IMR-90 (cell line): ENCODE results near the gene IGSF9B. TPM values are rescaled to one million over a fixed set of nuclear protein-coding genes. Genes with fewer than 3 reads are reported as not detected.

ENCODE experiments used
- ATAC-seq: fragments of 200-7000 bp; cut with Tn5 transposase; 2 replicates; pipeline ENCODE4 v1.9.1; 2020; ENCODE audit warnings: low read depth, mild to moderate bottlenecking, moderate library complexity
- BruUV-seq: library from RNA; stranded (reverse); fragments of 400-500 nt; replicated peaks from 2 replicates; lab custom pipeline; 2021; lab: Mats Ljungman, UMichigan
- CTCF ChIA-PET: fragments of 300-600 bp; formaldehyde crosslinking; extraction: SDS; loops from one replicate; lab custom pipeline; 2021; ENCODE audit warnings: antibody characterized with exemption; lab: Yijun Ruan, JAX
- POLR2A ChIA-PET: fragments of 300-600 bp; sonication (Branson Sonifier 250); formaldehyde crosslinking; loops from one replicate; lab custom pipeline; 2022; ENCODE audit warnings: antibody characterized with exemption; ENCODE audit not compliant: unreplicated experiment; lab: Charles Lee
- DNase-seq: peaks from one replicate; pipeline ENCODE4 v3.0.0; 2013
- H2AFZ ChIP-seq: replicated peaks from 2 replicates; pipeline ENCODE3; 2013; ENCODE audit warnings: low read length, mild to moderate bottlenecking; ENCODE audit not compliant: poor library complexity
- H2AK5ac ChIP-seq: 2 replicates; pipeline ENCODE4 v1.6.1; 2013; ENCODE audit warnings: low read depth, low read length, inconsistent platforms
- H2AK9ac ChIP-seq: replicated peaks from 2 replicates; pipeline ENCODE3; 2013; ENCODE audit warnings: mild to moderate bottlenecking, low read depth, low read length, moderate library complexity; ENCODE audit not compliant: poor library complexity
- H2BK120ac ChIP-seq: 2 replicates; pipeline ENCODE4 v1.6.1; 2013; ENCODE audit warnings: low read depth, low read length, inconsistent platforms
- H2BK15ac ChIP-seq: 3 replicates; pipeline ENCODE4 v1.6.1; 2013; ENCODE audit warnings: low read depth, low read length, inconsistent platforms
- H2BK20ac ChIP-seq: 2 replicates; pipeline ENCODE4 v1.6.1; 2013; ENCODE audit warnings: low read depth, mild to moderate bottlenecking, inconsistent platforms, low read length, moderate library complexity
- H2BK5ac ChIP-seq: 2 replicates; pipeline ENCODE4 v1.6.1; 2013; ENCODE audit warnings: mild to moderate bottlenecking, low read depth, low read length, inconsistent platforms; ENCODE audit not compliant: poor library complexity, severe bottlenecking
- H3K14ac ChIP-seq: replicated peaks from 2 replicates; pipeline ENCODE4 v1.6.1; 2013; ENCODE audit warnings: low read depth, low read length, inconsistent platforms
- H3K18ac ChIP-seq: 2 replicates; pipeline ENCODE4 v1.6.1; 2013; ENCODE audit warnings: low read depth, low read length, control low read depth
- H3K23ac ChIP-seq: 2 replicates; pipeline ENCODE4 v1.6.1; 2013; ENCODE audit warnings: low read depth, low read length, inconsistent platforms
- H3K27ac ChIP-seq: 2 replicates; pipeline ENCODE4 v1.5.1; 2013; ENCODE audit warnings: mild to moderate bottlenecking, control low read depth, low read length; ENCODE audit not compliant: insufficient read depth
- H3K27me3 ChIP-seq: 2 replicates; pipeline ENCODE4 v1.6.1; 2013; ENCODE audit warnings: low read length; ENCODE audit not compliant: control insufficient read depth, insufficient read depth
- H3K36me3 ChIP-seq: 2 replicates; pipeline ENCODE4 v1.6.1; 2013; ENCODE audit warnings: low read length, mixed read lengths; ENCODE audit not compliant: control insufficient read depth, insufficient read depth
- H3K4ac ChIP-seq: 2 replicates; pipeline ENCODE4 v1.6.1; 2013; ENCODE audit warnings: low read depth, low read length, inconsistent platforms
- H3K4me1 ChIP-seq: 2 replicates; pipeline ENCODE4 v1.6.1; 2013; ENCODE audit warnings: low read length, mixed read lengths; ENCODE audit not compliant: control insufficient read depth, insufficient read depth
- H3K4me2 ChIP-seq: 2 replicates; pipeline ENCODE4 v1.6.1; 2013; ENCODE audit warnings: low read depth, mild to moderate bottlenecking, control low read depth, low read length, moderate library complexity
- H3K4me3 ChIP-seq: 2 replicates; pipeline ENCODE4 v1.5.1; 2013; ENCODE audit warnings: low read depth, mild to moderate bottlenecking, control low read depth, low read length, moderate library complexity; ENCODE audit not compliant: insufficient read depth
- H3K56ac ChIP-seq: 2 replicates; pipeline ENCODE4 v1.6.1; 2013; ENCODE audit warnings: low read length, inconsistent platforms; ENCODE audit not compliant: insufficient read depth; ENCODE audit errors: extremely low read depth
- H3K79me1 ChIP-seq, 2 experiments: 2 replicates each; pipeline ENCODE4 v1.6.1; 2013; ENCODE audit warnings: low read length in 2 of 2, inconsistent platforms in 1 of 2, low read depth in 1 of 2
- H3K9ac ChIP-seq: 2 replicates; pipeline ENCODE4 v1.6.1; 2013; ENCODE audit warnings: low read depth, low read length, control low read depth
- H3K9me1 ChIP-seq: 2 replicates; pipeline ENCODE4 v1.6.1; 2013; ENCODE audit warnings: low read length, inconsistent platforms; ENCODE audit not compliant: insufficient read depth
- H3K9me3 ChIP-seq: 2 replicates; pipeline ENCODE4 v1.6.1; 2013; ENCODE audit warnings: low read length; ENCODE audit not compliant: control insufficient read depth, insufficient read depth
- H4K20me1 ChIP-seq: 2 replicates; pipeline ENCODE4 v1.6.1; 2013; ENCODE audit warnings: low read length, inconsistent platforms; ENCODE audit not compliant: insufficient read depth
- H4K5ac ChIP-seq: 2 replicates; pipeline ENCODE4 v1.6.1; 2013; ENCODE audit warnings: mild to moderate bottlenecking, low read depth, low read length, control low read depth
- H4K8ac ChIP-seq, 2 experiments: 2 replicates each; pipeline ENCODE4 v1.6.1; 2013; ENCODE audit warnings: low read depth in 2 of 2, low read length in 2 of 2, control low read depth in 1 of 2, inconsistent platforms in 1 of 2
- H4K91ac ChIP-seq: 2 replicates; pipeline ENCODE4 v1.6.1; 2013; ENCODE audit warnings: low read depth, low read length, inconsistent platforms; ENCODE audit not compliant: insufficient read depth
- BHLHE40 ChIP-seq: fragments of 150-350 bp; IDR thresholded peaks from 2 replicates; pipeline ENCODE4 v1.6.1; 2016; ENCODE audit warnings: mild to moderate bottlenecking, low read depth, low read length
- CEBPB ChIP-seq: IDR thresholded peaks from 2 replicates; pipeline ENCODE4 v1.6.1; 2012; ENCODE audit warnings: low read depth, low read length, improper control_type of control experiment
- CHD1 ChIP-seq: IDR thresholded peaks from 2 replicates; pipeline ENCODE4 v1.6.1; 2012; ENCODE audit warnings: low read depth, low read length, improper control_type of control experiment
- FOS ChIP-seq: fragments of 150-350 bp; IDR thresholded peaks from 2 replicates; pipeline ENCODE4 v1.6.1; 2016; ENCODE audit warnings: low read depth, low read length
- MAFK ChIP-seq: IDR thresholded peaks from 2 replicates; pipeline ENCODE4 v1.6.1; 2012; ENCODE audit warnings: low read depth, low read length, improper control_type of control experiment
- MAZ ChIP-seq: IDR thresholded peaks from 2 replicates; pipeline ENCODE4 v1.6.1; 2012; ENCODE audit warnings: low read depth, mild to moderate bottlenecking, low read length, improper control_type of control experiment, moderate library complexity, borderline replicate concordance
- MXI1 ChIP-seq: IDR thresholded peaks from 2 replicates; pipeline ENCODE4 v1.6.1; 2012; ENCODE audit warnings: low read depth, mild to moderate bottlenecking, low read length, moderate library complexity, borderline replicate concordance
- NFE2L2 ChIP-seq: fragments of 150-350 bp; IDR thresholded peaks from 2 replicates; pipeline ENCODE4 v1.6.1; 2016; ENCODE audit warnings: low read depth, mild to moderate bottlenecking, low read length
- POLR2A ChIP-seq: IDR thresholded peaks from 2 replicates; pipeline ENCODE4 v1.6.1; 2012; ENCODE audit warnings: mild to moderate bottlenecking, low read depth, low read length
- RAD21 ChIP-seq: IDR thresholded peaks from 2 replicates; pipeline ENCODE4 v1.6.1; 2012; ENCODE audit warnings: low read length, improper control_type of control experiment
- RCOR1 ChIP-seq: IDR thresholded peaks from 2 replicates; pipeline ENCODE4 v1.6.1; 2012; ENCODE audit warnings: mild to moderate bottlenecking, low read length, improper control_type of control experiment; ENCODE audit not compliant: insufficient replicate concordance
- RFX5 ChIP-seq: IDR thresholded peaks from 2 replicates; pipeline ENCODE4 v1.8.0; 2012; ENCODE audit warnings: low read depth, mild to moderate bottlenecking, low read length, moderate library complexity
- SMC3 ChIP-seq: fragments of 150-350 bp; IDR thresholded peaks from 2 replicates; pipeline ENCODE4 v1.6.1; 2016; ENCODE audit warnings: low read depth, mild to moderate bottlenecking, antibody characterized with exemption, low read length, moderate library complexity
- USF2 ChIP-seq: fragments of 150-350 bp; IDR thresholded peaks from 2 replicates; pipeline ENCODE4 v1.6.1; 2017; ENCODE audit warnings: mild to moderate bottlenecking, antibody characterized with exemption, low read length, low read depth
- WGBS, 2 experiments: methylation state at CpG; one replicate each; pipeline versions ENCODE4 v1.1.5 to v1.1.7; 2013; ENCODE audit warnings: missing lambda C conversion rate in 2 of 2; ENCODE audit not compliant: insufficient read length in 1 of 2; ENCODE audit errors: extremely low coverage in 2 of 2; 5-methylcytosine and 5-hydroxymethylcytosine counted together
- dilution Hi-C: fragments of 300-500 bp; cut with HindIII; formaldehyde crosslinking; loops from one replicate; pipeline ENCODE4 v1.14.3; 2018; ENCODE audit warnings: low sequenced_read_pairs; ENCODE audit not compliant: unreplicated experiment
- in situ Hi-C: fragments of 300-500 bp; cut with MboI; formaldehyde crosslinking; loops from 3 replicates; pipeline ENCODE4 v1.14.3; 2019; ENCODE audit warnings: low sequenced_read_pairs, inconsistent platforms, mixed read lengths
- intact Hi-C: fragments of 100-400 bp; cut with micrococcal nuclease; formaldehyde crosslinking; loops from 2 replicates; pipeline ENCODE4 v1.10.0; 2022
- polyA plus RNA-seq, 3 experiments: library from polyadenylated mRNA; depleted of rRNA; stranded (reverse); fragments of >200 nt; gene quantifications; 2 replicates each; pipeline ENCODE4 v1.2.3, GENCODE V29; 2012; ENCODE audit warnings: low replicate concordance in 1 of 3
- total RNA-seq: library from RNA; depleted of rRNA; stranded (reverse); fragments of >200 nt; gene quantifications from 2 replicates; pipeline ENCODE4 v1.2.3, GENCODE V29; 2012
- TF ChIP-seq, protein P1 (sequence below): conservative IDR thresholded peaks from 2 replicates; pipeline ENCODE4 v1.5.1; 2012; ENCODE audit warnings: mild to moderate bottlenecking, low read depth, low read length, improper control_type of control experiment
- TF ChIP-seq, protein P2 (sequence below): fragments of 150-350 bp; IDR thresholded peaks from 2 replicates; pipeline ENCODE4 v1.6.1; 2016; ENCODE audit warnings: low read depth, mild to moderate bottlenecking, low read length, moderate library complexity, borderline replicate concordance

The IGSF9B gene
- total and polyA plus RNA-seq, 2 of the 4 experiments (the other 2 are of a cell fraction): under 0.01 to 0.10 TPM

DNA sequence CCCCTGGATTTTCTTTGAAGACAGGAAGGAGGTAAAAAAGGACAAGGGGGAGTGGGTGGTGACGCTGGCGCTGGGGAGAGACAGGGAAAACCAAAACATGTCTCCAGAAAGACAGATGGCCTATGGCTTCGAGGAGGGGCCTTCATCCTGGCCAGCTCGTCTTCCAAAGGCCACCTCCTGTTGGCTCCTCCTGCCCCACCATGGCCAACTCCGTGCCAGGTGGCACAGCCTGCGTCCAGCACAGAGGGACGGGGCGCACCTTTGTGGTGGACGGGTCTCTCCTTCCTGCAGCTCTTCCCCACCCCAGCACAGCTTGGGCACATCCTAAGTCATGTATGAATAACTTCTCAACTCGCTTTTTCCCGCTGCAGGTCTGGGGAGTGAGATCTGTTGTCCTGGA lies 22.7 kb downstream of the IGSF9B start:
- H3K9me3 ChIP-seq: no peaks in the 10 kb centered on the region
- TF ChIP-seq MXI1: no peak
- no peak for TF ChIP-seq MAFK
- TF ChIP-seq, protein P1, sequence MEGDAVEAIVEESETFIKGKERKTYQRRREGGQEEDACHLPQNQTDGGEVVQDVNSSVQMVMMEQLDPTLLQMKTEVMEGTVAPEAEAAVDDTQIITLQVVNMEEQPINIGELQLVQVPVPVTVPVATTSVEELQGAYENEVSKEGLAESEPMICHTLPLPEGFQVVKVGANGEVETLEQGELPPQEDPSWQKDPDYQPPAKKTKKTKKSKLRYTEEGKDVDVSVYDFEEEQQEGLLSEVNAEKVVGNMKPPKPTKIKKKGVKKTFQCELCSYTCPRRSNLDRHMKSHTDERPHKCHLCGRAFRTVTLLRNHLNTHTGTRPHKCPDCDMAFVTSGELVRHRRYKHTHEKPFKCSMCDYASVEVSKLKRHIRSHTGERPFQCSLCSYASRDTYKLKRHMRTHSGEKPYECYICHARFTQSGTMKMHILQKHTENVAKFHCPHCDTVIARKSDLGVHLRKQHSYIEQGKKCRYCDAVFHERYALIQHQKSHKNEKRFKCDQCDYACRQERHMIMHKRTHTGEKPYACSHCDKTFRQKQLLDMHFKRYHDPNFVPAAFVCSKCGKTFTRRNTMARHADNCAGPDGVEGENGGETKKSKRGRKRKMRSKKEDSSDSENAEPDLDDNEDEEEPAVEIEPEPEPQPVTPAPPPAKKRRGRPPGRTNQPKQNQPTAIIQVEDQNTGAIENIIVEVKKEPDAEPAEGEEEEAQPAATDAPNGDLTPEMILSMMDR: no peak
- TF ChIP-seq, protein P2, sequence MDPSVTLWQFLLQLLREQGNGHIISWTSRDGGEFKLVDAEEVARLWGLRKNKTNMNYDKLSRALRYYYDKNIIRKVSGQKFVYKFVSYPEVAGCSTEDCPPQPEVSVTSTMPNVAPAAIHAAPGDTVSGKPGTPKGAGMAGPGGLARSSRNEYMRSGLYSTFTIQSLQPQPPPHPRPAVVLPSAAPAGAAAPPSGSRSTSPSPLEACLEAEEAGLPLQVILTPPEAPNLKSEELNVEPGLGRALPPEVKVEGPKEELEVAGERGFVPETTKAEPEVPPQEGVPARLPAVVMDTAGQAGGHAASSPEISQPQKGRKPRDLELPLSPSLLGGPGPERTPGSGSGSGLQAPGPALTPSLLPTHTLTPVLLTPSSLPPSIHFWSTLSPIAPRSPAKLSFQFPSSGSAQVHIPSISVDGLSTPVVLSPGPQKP: no peak
- TF ChIP-seq USF2: no peak
- TF ChIP-seq FOS: no peak
- no peak for TF ChIP-seq MAZ
- TF ChIP-seq NFE2L2: no peak
- TF ChIP-seq SMC3: no peak
- no peak for TF ChIP-seq CEBPB
- no peak for TF ChIP-seq RCOR1
- TF ChIP-seq RAD21: no peak
- TF ChIP-seq RFX5: no peak
- no peak for TF ChIP-seq BHLHE40
- TF ChIP-seq POLR2A: no peak
- TF ChIP-seq CHD1: no peak
- no peak overlapping the region for H3K56ac ChIP-seq
- BruUV-seq: no TSS peak
- dilution Hi-C loops (no loop called here), intact Hi-C loops (no loop called here), in situ Hi-C loops (no loop called here)
- H3K27me3 ChIP-seq: no peaks in the 10 kb centered on the region
- no peak overlapping the region for H2BK5ac ChIP-seq
- H4K5ac ChIP-seq: no peak overlapping the region
- no peaks in the 10 kb centered on the region for H3K9me1 ChIP-seq
- no peak overlapping the region for H2AK5ac ChIP-seq
- H3K79me1 ChIP-seq: no peaks in the 10 kb centered on the region
- H3K36me3 ChIP-seq: no peaks in the 10 kb centered on the region
- ChIA-PET POLR2A (no interaction called here), CTCF (no interaction called here)
- no peak overlapping the region for H3K27ac ChIP-seq
- H4K20me1 ChIP-seq: no peaks in the 10 kb centered on the region
- no peak overlapping the region for H3K4me2 ChIP-seq
- no peak overlapping the region for H3K14ac ChIP-seq
- 59% methylated on average over 7 of the region's 11 CpGs; no CpG with 5 or more reads in 1 of the 2 experiments for WGBS, 2 experiments
- no peak overlapping the region for H3K4ac ChIP-seq
- H4K8ac ChIP-seq: no peak overlapping the region
- no peak for DNase-seq
- no peak overlapping the region for H4K91ac ChIP-seq
- no peak overlapping the region for H2AK9ac ChIP-seq
- H3K4me3 ChIP-seq: no peak overlapping the region
- no peak overlapping the region for H2BK20ac ChIP-seq
- no peak overlapping the region for H3K23ac ChIP-seq
- no peak overlapping the region for H3K9ac ChIP-seq
- no peak overlapping the region for H2BK120ac ChIP-seq
- ATAC-seq: no peak
- H3K4me1 ChIP-seq: no peaks in the 10 kb centered on the region
- no peak overlapping the region for H2BK15ac ChIP-seq
- no peak overlapping the region for H3K18ac ChIP-seq
- no peak overlapping the region for H2AFZ ChIP-seq
